HG03159 (cell line): ENCODE results near the gene ATXN2.
"Not testable (repeated sequence)": the region's sequence is repeated elsewhere in the genome, so short reads cannot be mapped to it uniquely, and the experiment has no call there.

Experiments used
- ATAC-seq: cut with Tn5 transposase; IDR thresholded peaks from one replicate; pipeline ENCODE4 v1.9.1; 2021; ENCODE audit warnings: mild to moderate bottlenecking, moderate library complexity; ENCODE audit not compliant: unreplicated experiment

ATXN2 gene

DNA sequence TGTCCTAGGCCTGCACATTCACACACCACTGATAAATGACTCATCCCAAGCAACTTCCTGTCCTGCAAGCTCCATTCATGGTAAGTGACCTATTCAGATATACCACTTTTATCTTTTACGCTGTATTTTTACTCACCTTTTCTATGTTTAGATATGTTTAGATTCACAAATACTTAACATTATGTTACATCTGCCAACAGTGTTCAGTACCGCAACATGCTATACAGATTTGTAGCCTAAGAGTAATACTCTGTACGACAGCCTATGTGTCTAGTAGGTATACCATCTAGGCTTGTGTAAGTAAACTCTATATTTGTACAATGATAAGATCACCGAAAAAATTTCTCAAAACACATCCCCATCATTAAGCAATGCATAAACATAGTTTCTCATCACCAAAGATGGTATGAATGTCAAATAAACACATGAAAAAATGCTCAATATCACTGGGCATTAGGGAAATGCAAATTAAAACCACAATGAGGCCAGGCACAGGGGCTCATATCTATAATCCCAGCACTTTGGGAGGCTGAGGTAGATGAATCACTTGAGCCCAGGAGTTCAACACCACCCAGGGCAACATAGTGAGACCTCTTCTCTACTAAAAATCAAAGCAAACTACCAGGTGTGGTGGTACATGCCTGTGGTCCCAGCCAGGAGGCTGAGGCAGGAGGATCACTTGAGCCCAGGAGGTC is 20.7 kb downstream of the ATXN2 start:
- no peak for ATAC-seq

DNA sequence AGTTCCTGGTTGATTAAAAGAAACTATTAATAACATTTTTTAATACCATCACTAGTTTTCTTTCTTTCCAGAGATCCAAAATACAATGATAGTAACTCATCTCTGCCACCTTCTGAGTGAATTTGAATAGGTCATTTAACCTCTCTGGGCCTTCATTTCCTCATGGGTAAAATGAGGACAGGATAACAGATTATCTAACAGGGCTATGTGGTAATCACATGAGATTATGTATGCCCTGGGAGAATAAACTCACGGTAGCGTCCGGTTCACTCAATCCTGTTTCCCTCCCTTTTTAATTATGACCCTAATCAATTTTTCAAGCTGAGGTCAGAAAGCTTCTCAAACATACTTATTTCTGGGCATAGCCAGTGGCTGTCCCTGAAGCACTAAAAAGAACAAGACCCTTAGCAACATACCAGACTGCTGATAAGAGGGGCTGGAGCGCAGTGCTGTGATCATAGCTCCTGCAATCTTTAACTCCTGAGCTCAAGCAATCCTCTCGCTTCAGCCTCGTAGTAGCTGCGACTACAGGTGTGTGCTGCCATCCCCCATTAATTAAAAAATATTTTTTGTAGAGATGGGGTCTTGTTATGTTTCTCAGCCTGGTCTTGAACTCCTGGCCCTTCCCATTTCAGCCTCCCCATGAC is 24.2 kb downstream of the ATXN2 start:
- no peak for ATAC-seq

DNA sequence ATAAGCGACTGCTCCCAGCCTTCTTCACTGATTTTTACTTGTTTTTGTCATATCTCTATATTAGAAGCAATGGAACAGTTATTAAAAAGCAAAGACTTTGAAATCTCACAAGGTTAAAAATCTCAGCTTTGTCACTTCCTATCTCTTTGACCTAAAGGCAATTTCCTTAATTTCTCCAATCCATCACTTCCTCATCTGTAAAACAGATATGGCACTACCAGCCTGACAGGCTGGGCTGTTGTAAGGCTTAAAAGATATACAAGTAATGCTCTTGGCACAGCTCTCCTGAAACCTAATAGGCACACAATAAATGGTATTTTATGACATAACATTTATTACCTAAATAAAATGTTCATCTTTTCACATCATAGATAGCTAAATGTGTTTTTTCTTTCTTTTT is 25.6 kb downstream of the ATXN2 start:
- no peak for ATAC-seq

DNA sequence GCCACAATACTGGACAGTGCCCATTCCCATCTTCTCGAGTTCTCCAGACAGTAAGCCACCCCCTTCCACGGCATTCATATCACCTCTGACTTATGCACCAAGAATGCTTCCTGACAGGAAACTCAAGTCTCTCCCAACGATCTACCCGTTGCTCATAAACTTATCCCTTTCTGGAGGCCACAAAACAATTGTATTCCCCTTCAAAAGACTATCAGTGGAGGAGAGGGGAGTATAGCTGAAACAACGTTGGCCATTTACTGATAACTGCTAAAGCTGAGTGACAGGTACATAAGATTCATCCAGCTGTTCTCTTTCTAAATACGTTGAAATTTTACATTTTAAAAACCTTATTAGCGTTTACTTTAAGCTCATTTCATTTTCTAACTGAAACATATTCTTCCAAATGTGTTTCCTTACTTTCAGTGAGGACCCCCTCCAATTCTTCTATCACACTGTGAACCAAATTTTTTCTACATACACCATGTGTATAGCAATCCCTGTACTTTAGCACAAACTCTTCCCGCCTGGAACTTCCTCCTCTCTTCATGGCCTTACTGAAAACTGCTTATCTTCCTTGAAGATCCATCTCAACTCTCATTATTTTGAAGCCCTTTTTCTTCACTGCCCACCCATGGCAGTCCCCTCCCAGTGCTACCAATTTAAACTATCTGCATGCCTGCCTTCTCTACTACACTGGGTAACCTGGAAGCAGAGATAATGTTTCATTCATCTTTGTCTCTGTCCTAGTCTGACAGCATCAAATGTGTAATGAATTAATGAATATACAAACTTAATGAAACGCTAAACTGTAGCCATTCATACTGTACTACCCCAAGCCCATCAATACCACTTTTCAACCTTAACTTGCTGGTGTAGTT is 28.8 kb downstream of the ATXN2 start:
- ATAC-seq: no peak

GRCh38 chr12:111569363-111570083 is 29.6 kb downstream of the ATXN2 start:
- ATAC-seq: no peak

GRCh38 chr12:111560844-111561243 is 38.3 kb downstream of the ATXN2 start:
- ATAC-seq: not testable (repeated sequence)

DNA sequence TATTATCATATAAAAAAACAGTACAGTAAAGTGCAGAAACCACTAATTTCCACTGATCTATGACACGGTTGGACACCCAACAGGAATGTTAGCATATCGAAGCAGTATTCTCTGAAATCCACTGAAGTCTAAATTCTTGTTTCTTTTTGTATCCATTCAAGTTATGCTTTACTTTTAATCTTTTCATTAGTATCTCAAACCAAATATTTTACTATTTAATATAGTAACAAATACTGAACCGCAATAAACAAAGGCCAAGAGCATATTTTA is 41.1 kb downstream of the ATXN2 start:
- ATAC-seq: no peak

GRCh38 chr12:111557271-111558106 is 41.6 kb downstream of the ATXN2 start:
- no peak for ATAC-seq

- ATAC-seq: no peak
These were observed 42.4 kb downstream of the ATXN2 start for GRCh38 chr12:111556676-111557075.

DNA sequence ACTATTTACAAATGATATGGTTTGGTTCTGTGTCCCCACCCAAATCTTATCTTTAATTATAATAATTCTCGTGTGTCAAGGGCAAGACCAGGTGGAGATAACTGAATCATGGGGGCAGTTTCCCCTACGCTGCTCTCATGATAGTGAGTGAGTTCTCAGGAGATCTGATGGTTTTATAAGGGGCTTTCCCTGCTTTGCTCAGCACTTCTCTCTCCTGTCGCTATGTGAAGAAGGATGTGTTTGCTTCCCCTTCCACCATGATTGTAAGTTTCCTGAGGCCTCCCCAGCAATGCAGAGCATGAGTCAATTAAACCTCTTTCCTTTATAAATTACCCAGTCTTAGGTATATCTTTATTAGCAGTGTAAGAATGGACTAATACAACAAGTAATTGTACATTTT is 43.8 kb downstream of the ATXN2 start:
- not testable (repeated sequence) for ATAC-seq

DNA sequence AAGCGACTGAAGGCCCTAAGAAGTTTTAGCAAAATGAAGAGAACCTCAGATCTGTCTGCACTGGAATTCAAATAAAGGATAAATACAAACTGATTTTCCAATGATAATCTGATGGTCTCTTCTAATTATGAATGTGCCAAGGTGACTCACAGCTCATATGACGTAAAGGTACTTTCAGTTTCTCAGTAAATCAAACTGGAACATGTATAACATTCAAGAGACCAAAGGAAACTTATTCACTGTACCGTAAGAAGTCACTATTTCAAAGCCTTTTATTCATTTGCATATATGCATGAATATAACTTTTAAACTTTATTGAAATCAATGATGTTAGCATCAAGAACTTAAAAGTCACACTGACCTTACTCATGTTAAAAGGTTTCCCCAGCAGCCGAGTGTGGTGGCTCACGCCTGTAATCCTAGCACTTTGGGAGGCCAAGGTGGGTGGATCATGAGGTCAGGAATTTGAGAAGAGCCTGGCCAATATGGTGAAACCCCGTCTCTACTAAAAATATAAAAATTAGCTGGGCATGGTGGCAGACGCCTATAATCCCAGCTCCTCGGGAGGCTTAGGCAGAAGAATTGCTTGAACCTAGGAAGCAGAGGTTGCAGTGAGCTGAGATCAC is 52.2 kb downstream of the ATXN2 start:
- no peak for ATAC-seq

DNA sequence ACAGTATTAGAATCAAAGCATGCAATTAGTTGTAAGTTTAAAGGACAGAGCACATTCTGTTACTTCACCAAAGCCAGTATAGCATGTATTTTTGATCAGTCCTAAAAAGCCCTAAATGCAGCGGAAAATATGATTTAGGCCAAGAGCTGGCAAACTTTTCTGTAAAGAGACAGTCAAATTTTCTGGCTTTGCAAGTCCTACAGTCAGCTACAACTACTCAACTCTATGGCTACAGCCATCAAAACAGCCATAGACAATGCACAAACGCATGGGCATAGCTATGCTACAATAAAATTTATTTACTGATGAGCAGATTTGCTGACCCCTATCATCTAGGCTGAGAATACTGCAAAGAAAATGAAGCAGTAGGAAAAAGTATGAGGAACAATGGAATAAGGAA is 52.9 kb downstream of the ATXN2 start:
- no peak for ATAC-seq

GRCh38 chr12:111544032-111544431 is 55.1 kb downstream of the ATXN2 start:
- no peak for ATAC-seq

DNA sequence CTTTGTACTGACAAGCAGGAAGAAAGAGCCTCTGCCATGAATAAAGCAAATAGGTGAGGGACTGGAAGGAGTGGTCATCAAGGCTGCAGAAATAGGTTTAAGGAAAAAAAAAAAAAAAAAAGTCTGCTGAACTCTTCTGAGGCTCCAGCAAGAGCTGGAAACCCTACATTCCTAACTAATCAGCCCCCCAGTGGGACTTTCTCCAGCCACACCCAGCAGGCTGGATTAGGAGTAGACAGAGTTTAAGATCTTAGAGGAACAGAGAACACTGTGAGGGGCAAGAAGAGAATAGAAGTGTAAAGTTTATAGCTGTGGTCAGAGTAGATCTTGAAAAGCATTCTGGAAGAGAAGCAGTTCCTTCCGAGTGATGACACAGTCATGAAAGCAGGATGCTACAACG is 66.4 kb downstream of the ATXN2 start:
- no peak for ATAC-seq

- no peak for ATAC-seq
These were observed 69.4 kb downstream of the ATXN2 start for GRCh38 chr12:111529424-111530368.

- no peak for ATAC-seq
These were observed 75.4 kb downstream of the ATXN2 start for GRCh38 chr12:111523587-111524167.

DNA sequence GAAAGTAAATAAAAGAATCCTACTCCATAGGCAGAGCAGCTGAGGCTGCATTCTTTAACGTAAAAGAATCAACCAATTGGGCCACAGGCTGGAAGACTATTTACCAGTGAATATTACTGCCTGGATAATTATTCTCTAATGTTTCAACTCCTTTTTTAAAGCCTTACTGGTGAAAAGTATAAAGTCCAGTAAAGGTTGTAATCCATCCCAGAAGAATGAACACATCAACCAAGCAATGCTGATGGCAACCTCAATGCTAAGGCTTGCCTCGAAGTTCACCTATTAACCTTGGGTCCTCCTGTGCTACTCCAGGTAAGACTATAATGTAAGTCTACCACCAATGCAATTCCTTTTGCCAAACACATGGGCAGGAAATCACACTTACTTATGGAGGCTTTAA is 77.3 kb downstream of the ATXN2 start:
- no peak for ATAC-seq

DNA sequence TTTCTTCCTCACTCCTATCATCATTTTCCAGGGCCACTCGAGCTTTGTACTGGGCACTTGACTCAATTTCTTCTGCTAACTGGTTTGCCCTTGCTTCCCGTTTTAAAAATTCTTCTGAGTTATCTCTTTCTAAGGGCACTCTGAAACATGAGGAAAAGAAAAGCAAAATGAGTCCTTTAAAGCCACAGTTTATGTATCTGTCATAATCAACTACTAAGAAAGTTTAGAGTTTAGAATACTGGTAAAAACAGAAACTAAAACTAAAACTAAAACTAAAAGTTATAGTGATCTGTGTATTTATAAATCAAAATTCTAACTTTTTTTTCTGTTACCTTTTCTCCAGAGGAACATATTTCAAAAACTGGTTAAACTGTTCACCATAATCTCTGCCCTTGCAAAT is 79.2 kb downstream of the ATXN2 start:
- no peak for ATAC-seq

DNA sequence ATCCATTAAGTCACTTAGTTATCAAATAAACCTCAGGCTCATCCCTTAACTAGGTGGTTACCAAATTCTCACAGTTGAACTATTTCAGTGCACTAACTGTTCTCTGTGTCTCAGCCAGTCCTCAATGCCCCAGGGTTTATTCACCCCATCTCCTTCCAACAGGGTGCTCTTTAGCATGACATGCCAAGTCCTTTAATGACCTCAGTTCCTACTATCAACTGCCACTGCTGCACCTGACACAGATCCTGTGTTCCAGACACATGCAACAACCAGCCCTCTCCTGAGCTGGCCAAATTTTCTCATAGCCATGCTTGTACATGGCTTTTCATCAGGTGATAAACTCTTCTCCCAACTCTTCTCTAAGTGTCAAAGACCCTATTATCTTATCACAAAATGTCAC is 80.0 kb downstream of the ATXN2 start:
- ATAC-seq: no peak
